Measurements from ENCODE around the gene TP53TG3F. TPM values are rescaled to one million over a fixed set of nuclear protein-coding genes. Genes with fewer than 3 reads are reported as not detected.
"Not testable (repeated sequence)": the region's sequence is repeated elsewhere in the genome, so short reads cannot be mapped to it uniquely, and the experiment has no call there.

Gene TP53TG3F
- total RNA-seq = under 0.01 TPM in 1 of 2 replicates, not detected in the other

- DNase-seq (ENCODE audit: low read depth); H3K4me3 ChIP-seq (ENCODE audit: low read depth, low read length): not testable (repeated sequence)
These were observed at the start of gene TP53TG3F for GRCh38 chr16:33459312-33459711. TP53TG3F (plus strand) TSS chr16:33459612; CDS start chr16:33459680, 68 bp downstream.

GRCh38 chr16:33491611-33492010, 32.2 kb downstream of the TP53TG3F start:
- not testable (repeated sequence) for DNase-seq (ENCODE audit: low read depth); H3K4me3 ChIP-seq (ENCODE audit: low read depth, low read length)

GRCh38 chr16:33507231-33507630, 47.8 kb downstream of the TP53TG3F start:
- H3K4me3 ChIP-seq (ENCODE audit: low read depth, low read length); DNase-seq (ENCODE audit: low read depth): not testable (repeated sequence)

- DNase-seq (ENCODE audit: low read depth); H3K4me3 ChIP-seq (ENCODE audit: low read depth, low read length): not testable (repeated sequence)
These were observed 49.7 kb downstream of the TP53TG3F start for GRCh38 chr16:33509070-33509469.

- not testable (repeated sequence) for DNase-seq (ENCODE audit: low read depth); H3K4me3 ChIP-seq (ENCODE audit: low read depth, low read length)
These were observed 50.5 kb downstream of the TP53TG3F start for GRCh38 chr16:33509906-33510305.

Small RNA genes within 50 kb of the gene (small RNA-seq; reads per million reads assigned to genes)
- gene AC136944.5 (not detected), gene AC136944.6 (not detected)

Other genes starting within 250 kb of the TP53TG3F start
- not detected in 2 replicates for gene TP53TG3E, start 155.3 kb upstream of the TP53TG3F start, total RNA-seq
- gene TP53TG3B, start 98.8 kb upstream of the TP53TG3F start, total RNA-seq = 0.32 TPM in 1 of 2 replicates, not detected in the other